Heart left ventricle (tissue), 16 donors: ENCODE results near the gene KCNH3. TPM values are rescaled to one million over a fixed set of nuclear protein-coding genes. Genes with fewer than 3 reads are reported as not detected.
A peak's percentile ranks its signal among the peaks of the same experiment; 100 is the strongest.

Experiments
- ATAC-seq, 4 donors: fragments of 200-7000 bp; cut with Tn5 transposase; one replicate each; pipeline ENCODE4 v1.9.1; 2020 to 2022; ENCODE audit warnings: moderate library complexity in 4 of 4, mild to moderate bottlenecking in 3 of 4, moderate number of reproducible peaks in 1 of 4
- DNase-seq, 5 donors: peaks; one replicate each; pipeline ENCODE4 v3.0.0-alpha.2; 2020
- H3K27ac ChIP-seq, 12 donors: fragments of 200-600 bp; sonication (generic) in 4 of 12; one replicate each; pipeline versions ENCODE4 v1.5.0 to v1.8.0; 2016 to 2022; ENCODE audit warnings: mild to moderate bottlenecking in 2 of 12
- H3K27me3 ChIP-seq, 9 donors: fragments of 200-600 bp; sonication (generic) in 2 of 9; one replicate each; pipeline versions ENCODE4 v1.5.1 to v1.8.0; 2016 to 2022; ENCODE audit warnings: mild to moderate bottlenecking in 3 of 9
- H3K36me3 ChIP-seq, 9 donors: fragments of 200-600 bp; sonication (generic) in 2 of 9; one replicate each; pipeline versions ENCODE4 v1.5.0 to v1.8.0; 2018 to 2022; ENCODE audit warnings: mild to moderate bottlenecking in 2 of 9
- H3K4me1 ChIP-seq, 12 donors: fragments of 200-600 bp; sonication (generic) in 4 of 12; one replicate each; pipeline versions ENCODE4 v1.5.0 to v1.8.0; 2016 to 2022; ENCODE audit warnings: mild to moderate bottlenecking in 3 of 12
- H3K4me3 ChIP-seq, 12 donors: fragments of 200-600 bp; sonication (generic) in 4 of 12; one replicate each; pipeline versions ENCODE4 v1.5.0 to v1.8.0; 2017 to 2022; ENCODE audit warnings: mild to moderate bottlenecking in 9 of 12, moderate library complexity in 4 of 12
- H3K9me3 ChIP-seq, 12 donors: fragments of 200-600 bp; sonication (generic) in 4 of 12; one replicate each; pipeline versions ENCODE4 v1.5.0 to v1.8.0; 2016 to 2022; ENCODE audit warnings: mild to moderate bottlenecking in 1 of 12
- POLR2A ChIP-seq, 2 donors: fragments of 450-650 bp; IDR thresholded peaks; one replicate each; pipeline ENCODE4 v1.6.1; 2017; ENCODE audit warnings: antibody characterized with exemption in 2 of 2, mild to moderate bottlenecking in 2 of 2, moderate library complexity in 2 of 2
- WGBS, 4 donors: extraction: QIAGEN DNeasy Blood & Tissue Kit in 2 of 4; methylation state at CpG; one replicate each; pipeline versions ENCODE4 v1.1.5 to v1.1.7; 2013 to 2018; 5-methylcytosine and 5-hydroxymethylcytosine counted together
- intact Hi-C, 10 donors: fragments of 100-400 bp; cut with DNase I; formaldehyde crosslinking; loops; one replicate each; pipeline versions ENCODE4 v1.11.1 to v1.14.2; 2022
- polyA plus RNA-seq, 2 donors: library from polyadenylated mRNA; stranded (reverse); fragments of 200-250 nt; gene quantifications; one replicate each; pipeline ENCODE4 v1.2.3, GENCODE V29; 2013
- total RNA-seq, 9 donors: library from RNA; depleted of rRNA in 2 of 9; stranded (reverse); fragments of >200 nt in 2 of 9; fragmentation: NEBNext Ultra II Directional in 3 of 9; extraction: Animal tissue kit (Norgen Biotek cat#: 25700) in 3 of 9; gene quantifications; one replicate each; pipeline versions ENCODE4 v1.1.0 to v1.2.4, GENCODE V29; 2016 to 2023
- TF ChIP-seq, protein P1 (sequence below), 12 donors: fragments of 200-600 bp; sonication (generic) in 4 of 12; IDR thresholded peaks; one replicate each; pipeline versions ENCODE4 v1.5.0 to v1.8.0; 2018 to 2022; ENCODE audit warnings: antibody characterized with exemption in 12 of 12, mild to moderate bottlenecking in 5 of 12
- donor health status: ischemic (EF 13 %, LVEDD 7.1; RV severe dilation, severe dysfunction).
- donor health status: healthy with polysubstance abuse.
- donor health status: DM: no; HTN: yes; CAD: no.
- donor health status: DM: no; HTN: no; CAD: no.
- donor health status: ischemic (EF 25% LVEDD 6.9; RV normal size, moderate dysfunction).
- donor health status: ischemic (EF 25% LVEDD 5.7; RV mildly dilated, moderate dysfunction).
- donor health status: healthy.
- donor health status: DM: yes; HTN: yes; CAD: no.
- donor health status: ischemic (EF 35%, LVEDD 5.7; RV mildly dilated, moderate dysfunction).
- donor health status: nonischemic (EF 11% LVEDD 7.7; RV severe dilation, severe dysfunction).
- donor health status: DM: yes; HTN: yes; CAD: no.
- donor health status: PGD.
- donor health status: ischemic (EF 29% LVEDD 5.4; RV normal size, mild dysfunction).
- donor health status: nonischemic (EF 23%, LVEDD 6.1; RV moderate dilation, normal function).

The KCNH3 gene
- total and polyA plus RNA-seq, 11 donors: 0.14 to 2.2 (median 0.40) TPM

- intact Hi-C loops: loop anchor here in 1 of 10 donors (1.0 kb wide), 1 partner anchor 55 kb away; the partner anchor contains the start of gene PRPF40B
- no peak for ATAC-seq
Observed at GRCh38 chr12:49568442-49569162, 29.8 kb downstream of the KCNH3 start.

DNA sequence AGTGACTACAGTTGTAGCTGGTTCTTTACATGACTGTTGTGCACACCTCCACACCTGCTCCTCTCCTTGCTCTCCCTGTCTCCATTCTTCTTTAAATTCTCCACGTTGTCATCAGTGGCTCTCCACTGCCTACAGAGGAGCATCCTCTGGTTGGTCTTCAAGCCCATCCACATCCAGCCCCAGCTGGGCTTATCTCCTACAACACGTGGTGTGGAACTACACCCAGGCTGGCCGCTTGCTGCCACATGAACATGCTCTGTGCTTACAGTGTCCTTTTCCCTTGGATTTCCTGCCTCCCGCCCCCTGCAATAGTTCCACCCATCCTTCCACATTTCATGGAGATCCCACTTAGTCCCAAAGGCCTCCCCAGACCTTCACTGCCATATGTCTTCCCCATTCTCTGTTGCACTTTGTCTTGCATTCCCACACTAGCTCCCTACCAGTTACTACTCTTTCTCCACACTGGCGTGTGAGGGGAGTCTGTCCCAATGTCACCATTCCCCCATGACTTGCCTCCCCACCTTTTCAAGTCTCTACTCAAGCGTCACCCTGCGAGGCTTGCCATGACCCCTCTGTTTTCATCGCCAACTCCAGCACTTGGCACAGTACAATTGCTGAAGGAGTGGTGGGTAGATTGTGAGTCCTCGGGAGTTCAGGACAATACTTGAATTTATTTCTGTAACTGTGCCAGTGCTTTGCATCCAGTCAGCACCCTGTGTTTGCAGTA, 38.9 kb downstream of the KCNH3 start:
- WGBS, 4 donors: 58 to 66% (median 61%) methylated on average over 9 of the region's 9 CpGs
- H3K36me3 ChIP-seq: peaks cover 0 to 27% (median 13%) of the 10 kb centered on the region in 9 donors
- H3K4me1 ChIP-seq: peaks cover 0 to 32% (median 13%) of the 10 kb centered on the region in 12 donors
- H3K9me3 ChIP-seq: no peaks in the 10 kb centered on the region
- no peak overlapping the region for H3K27ac ChIP-seq
- intact Hi-C loops: loop anchor here in 1 of 10 donors (10.0 kb wide), 1 partner anchor 213 kb away; the partner anchor contains the start of gene SPATS2
- no peak for DNase-seq
- no peak for ATAC-seq
- H3K4me3 ChIP-seq: no peak overlapping the region
- TF ChIP-seq POLR2A (IDR thresholded peaks at IDR 0.05): no peak
- TF ChIP-seq, protein P1, sequence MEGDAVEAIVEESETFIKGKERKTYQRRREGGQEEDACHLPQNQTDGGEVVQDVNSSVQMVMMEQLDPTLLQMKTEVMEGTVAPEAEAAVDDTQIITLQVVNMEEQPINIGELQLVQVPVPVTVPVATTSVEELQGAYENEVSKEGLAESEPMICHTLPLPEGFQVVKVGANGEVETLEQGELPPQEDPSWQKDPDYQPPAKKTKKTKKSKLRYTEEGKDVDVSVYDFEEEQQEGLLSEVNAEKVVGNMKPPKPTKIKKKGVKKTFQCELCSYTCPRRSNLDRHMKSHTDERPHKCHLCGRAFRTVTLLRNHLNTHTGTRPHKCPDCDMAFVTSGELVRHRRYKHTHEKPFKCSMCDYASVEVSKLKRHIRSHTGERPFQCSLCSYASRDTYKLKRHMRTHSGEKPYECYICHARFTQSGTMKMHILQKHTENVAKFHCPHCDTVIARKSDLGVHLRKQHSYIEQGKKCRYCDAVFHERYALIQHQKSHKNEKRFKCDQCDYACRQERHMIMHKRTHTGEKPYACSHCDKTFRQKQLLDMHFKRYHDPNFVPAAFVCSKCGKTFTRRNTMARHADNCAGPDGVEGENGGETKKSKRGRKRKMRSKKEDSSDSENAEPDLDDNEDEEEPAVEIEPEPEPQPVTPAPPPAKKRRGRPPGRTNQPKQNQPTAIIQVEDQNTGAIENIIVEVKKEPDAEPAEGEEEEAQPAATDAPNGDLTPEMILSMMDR (IDR thresholded peaks at IDR 0.05): no peak
- H3K27me3 ChIP-seq: no peaks in the 10 kb centered on the region

More at GRCh38 chr12:49568442-49569162, 29.8 kb downstream of the KCNH3 start:
- Histone ChIP-seq H3K27ac (peak overlapping the region; percentile 61 to 98 (median 94)), H3K27me3 (no peaks in the 10 kb centered on the region), H3K4me1 (peaks cover 0 to 56% (median 43%) of the 10 kb centered on the region in 12 donors), H3K9me3 (no peaks in the 10 kb centered on the region), H3K36me3 (peaks cover 0 to 21% (median 15%) of the 10 kb centered on the region in 9 donors), H3K4me3 (peak overlapping the region; percentile 50 to 99 (median 82))
- 1 to 2% (median 2%) methylated on average over 19 of the region's 19 CpGs for WGBS, 4 donors
- no peak for DNase-seq
- TF ChIP-seq, protein P1 (IDR thresholded peaks at IDR 0.05): no peak
- TF ChIP-seq POLR2A (IDR thresholded peaks at IDR 0.05): no peak

DNA sequence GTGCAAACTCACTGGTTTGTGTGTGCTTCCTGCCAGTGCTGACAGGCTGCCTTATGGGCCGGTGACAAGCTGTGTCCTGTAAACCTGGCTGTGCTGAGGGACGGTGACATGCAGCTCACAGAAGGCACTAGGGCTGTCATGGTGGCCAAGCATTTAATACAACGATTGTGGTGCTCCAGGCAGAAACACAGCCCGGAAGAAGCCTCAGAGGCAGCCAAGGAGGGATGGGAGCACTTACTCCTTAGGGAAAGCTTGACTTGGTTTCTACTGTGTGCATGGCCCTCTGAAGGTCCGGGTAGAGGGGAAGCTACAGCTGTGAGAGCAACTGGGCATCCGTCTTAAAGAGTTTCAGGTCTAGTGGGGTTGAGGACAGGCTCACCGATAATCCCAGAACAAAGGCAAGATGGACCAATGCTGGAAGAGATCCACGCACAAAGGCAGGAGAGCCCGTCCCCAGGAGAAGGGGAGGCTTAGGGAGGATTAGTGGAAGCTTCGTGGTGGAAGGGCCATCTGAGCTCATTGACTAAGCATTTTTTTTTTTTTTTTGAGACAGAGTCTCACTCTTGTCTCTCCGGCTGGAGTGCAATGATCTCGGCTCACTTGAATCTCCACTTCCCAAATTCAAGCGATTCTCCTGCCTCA, 39.8 kb downstream of the KCNH3 start:
- no peaks in the 10 kb centered on the region for H3K27me3 ChIP-seq
- no peaks in the 10 kb centered on the region for H3K9me3 ChIP-seq
- no peak for ATAC-seq
- no peak overlapping the region for H3K4me3 ChIP-seq
- H3K36me3 ChIP-seq: peaks cover 0 to 25% (median 13%) of the 10 kb centered on the region in 9 donors
- H3K27ac ChIP-seq: no peak overlapping the region
- DNase-seq: no peak
- H3K4me1 ChIP-seq: peaks cover 0 to 41% (median 18%) of the 10 kb centered on the region in 12 donors
- intact Hi-C loops: loop anchor here in 1 of 10 donors (10.0 kb wide), 1 partner anchor 214 kb away; the partner anchor contains the start of gene SPATS2
- TF ChIP-seq POLR2A (IDR thresholded peaks at IDR 0.05): no peak
- TF ChIP-seq, protein P1 (IDR thresholded peaks at IDR 0.05): no peak
- 79 to 89% (median 85%) methylated on average over 13 of the region's 13 CpGs for WGBS, 4 donors
